ENCODE data around the gene RTEL1. TPM values are rescaled to one million over a fixed set of nuclear protein-coding genes. Genes with fewer than 3 reads are reported as not detected.
"Not testable (repeated sequence)": the region's sequence is repeated elsewhere in the genome, so short reads cannot be mapped to it uniquely, and the experiment has no call there.

RTEL1 gene
- polyA plus RNA-seq, 3 donors = 13.8 to 22.2 (median 18.2) TPM

GRCh38 chr20:63702751-63703470 lies 44.8 kb downstream of the RTEL1 start:
- no peak for DNase-seq (ENCODE audit: extremely low read depth in 1 of 11, low read depth in 9 of 11, low spot score in 4 of 11)

GRCh38 chr20:63703471-63703975 lies 45.4 kb downstream of the RTEL1 start:
- no peak for DNase-seq (ENCODE audit: extremely low read depth in 1 of 11, low read depth in 9 of 11, low spot score in 4 of 11)

GRCh38 chr20:63703976-63704748 lies 46.0 kb downstream of the RTEL1 start:
- DNase-seq (ENCODE audit: extremely low read depth in 1 of 11, low read depth in 9 of 11, low spot score in 4 of 11) = no peak

- no peak for DNase-seq (ENCODE audit: extremely low read depth in 1 of 11, low read depth in 9 of 11, low spot score in 4 of 11)
These were observed 46.6 kb downstream of the RTEL1 start for GRCh38 chr20:63704749-63705117.

GRCh38 chr20:63705232-63706026 lies 47.3 kb downstream of the RTEL1 start:
- no peak for DNase-seq (ENCODE audit: extremely low read depth in 1 of 11, low read depth in 9 of 11, low spot score in 4 of 11)

GRCh38 chr20:63706027-63706695 lies 48.0 kb downstream of the RTEL1 start:
- DNase-seq (ENCODE audit: extremely low read depth in 1 of 11, low read depth in 9 of 11, low spot score in 4 of 11) = no peak

GRCh38 chr20:63706852-63707557 lies 48.9 kb downstream of the RTEL1 start:
- no peak for DNase-seq (ENCODE audit: extremely low read depth in 1 of 11, low read depth in 9 of 11, low spot score in 4 of 11)

- DNase-seq (ENCODE audit: extremely low read depth in 1 of 11, low read depth in 9 of 11, low spot score in 4 of 11) = peak; percentile 60 to 84 (median 76)
These were observed 49.6 kb downstream of the RTEL1 start, which contains the start of the genes ARFRP1 and ZGPAT for GRCh38 chr20:63707558-63708300. Gene ARFRP1 (minus strand): TSS chr20:63707976. CDS start chr20:63707091, 885 bp downstream. Gene ZGPAT (plus strand): TSS chr20:63708039. CDS start chr20:63708581, 542 bp downstream.

GRCh38 chr20:63708301-63709148 lies 50.4 kb downstream of the RTEL1 start:
- no peak for DNase-seq (ENCODE audit: extremely low read depth in 1 of 11, low read depth in 9 of 11, low spot score in 4 of 11)

GRCh38 chr20:63709149-63709527 lies 51.0 kb downstream of the RTEL1 start:
- DNase-seq (ENCODE audit: extremely low read depth in 1 of 11, low read depth in 9 of 11, low spot score in 4 of 11) = no peak

GRCh38 chr20:63711085-63711645 lies 53.1 kb downstream of the RTEL1 start:
- DNase-seq (ENCODE audit: extremely low read depth in 1 of 11, low read depth in 9 of 11, low spot score in 4 of 11) = no peak

GRCh38 chr20:63712191-63712590 lies 54.1 kb downstream of the RTEL1 start:
- DNase-seq (ENCODE audit: extremely low read depth in 1 of 11, low read depth in 9 of 11, low spot score in 4 of 11) = no peak

GRCh38 chr20:63714858-63715257 lies 56.7 kb downstream of the RTEL1 start:
- DNase-seq (ENCODE audit: extremely low read depth in 1 of 11, low read depth in 9 of 11, low spot score in 4 of 11) = no peak

- DNase-seq (ENCODE audit: extremely low read depth in 1 of 11, low read depth in 9 of 11, low spot score in 4 of 11) = no peak
These were observed 60.9 kb downstream of the RTEL1 start for GRCh38 chr20:63718996-63719395.

- not testable (repeated sequence) for DNase-seq (ENCODE audit: extremely low read depth in 1 of 11, low read depth in 9 of 11, low spot score in 4 of 11)
These were observed 65.0 kb downstream of the RTEL1 start for GRCh38 chr20:63722967-63723622.

GRCh38 chr20:63730189-63730733 lies 72.1 kb downstream of the RTEL1 start:
- DNase-seq (ENCODE audit: extremely low read depth in 1 of 11, low read depth in 9 of 11, low spot score in 4 of 11) = not testable (repeated sequence)

Data from renal cortex interstitium (tissue), 11 donors.